Vagina (tissue), 2 donors: Measurements from ENCODE around the gene SCN5A.

Source experiments
- CTCF ChIP-seq, 3 experiments: fragments of 450-650 bp in 2 of 3; fragments of 200-600 bp in 1 of 3; sonication (generic) in 1 of 3; IDR thresholded peaks; one replicate each; pipeline ENCODE4 v1.5.1; 2017 to 2019; ENCODE audit warnings: antibody characterized with exemption in 3 of 3, mild to moderate bottlenecking in 2 of 3, moderate library complexity in 2 of 3
- POLR2A ChIP-seq, 2 donors: fragments of 450-650 bp; IDR thresholded peaks; one replicate each; pipeline ENCODE4 v1.6.1; 2017; ENCODE audit warnings: antibody characterized with exemption in 2 of 2, mild to moderate bottlenecking in 2 of 2, moderate library complexity in 2 of 2
- POLR2AphosphoS5 ChIP-seq, 2 donors: sonication (generic); formaldehyde crosslinking; IDR thresholded peaks; one replicate each; pipeline ENCODE4 v1.9.0; 2017; ENCODE audit warnings: antibody characterized with exemption in 2 of 2, mild to moderate bottlenecking in 2 of 2, low read depth in 1 of 2; ENCODE audit not compliant: insufficient read depth in 1 of 2

- TF ChIP-seq POLR2A (IDR thresholded peaks at IDR 0.05) (no peak), CTCF (IDR thresholded peaks at IDR 0.05) (no peak), POLR2AphosphoS5 (IDR thresholded peaks at IDR 0.05; ENCODE audit: insufficient read depth in 1 of 2, low read depth in 1 of 2) (no peak)
These were observed 83.9 kb downstream of the SCN5A start for GRCh38 chr3:38565339-38566214.
